Ecto neural progenitor cell (in vitro differentiated cells): ENCODE measurements around the gene ZBTB9.
"Not testable (repeated sequence)": the region's sequence is repeated elsewhere in the genome, so short reads cannot be mapped to it uniquely, and the experiment has no call there.

Experiments
- DNase-seq: peaks from one replicate; pipeline ENCODE4 v3.0.0-alpha.2; 2018; ENCODE audit warnings: low spot score

Gene ZBTB9

DNA sequence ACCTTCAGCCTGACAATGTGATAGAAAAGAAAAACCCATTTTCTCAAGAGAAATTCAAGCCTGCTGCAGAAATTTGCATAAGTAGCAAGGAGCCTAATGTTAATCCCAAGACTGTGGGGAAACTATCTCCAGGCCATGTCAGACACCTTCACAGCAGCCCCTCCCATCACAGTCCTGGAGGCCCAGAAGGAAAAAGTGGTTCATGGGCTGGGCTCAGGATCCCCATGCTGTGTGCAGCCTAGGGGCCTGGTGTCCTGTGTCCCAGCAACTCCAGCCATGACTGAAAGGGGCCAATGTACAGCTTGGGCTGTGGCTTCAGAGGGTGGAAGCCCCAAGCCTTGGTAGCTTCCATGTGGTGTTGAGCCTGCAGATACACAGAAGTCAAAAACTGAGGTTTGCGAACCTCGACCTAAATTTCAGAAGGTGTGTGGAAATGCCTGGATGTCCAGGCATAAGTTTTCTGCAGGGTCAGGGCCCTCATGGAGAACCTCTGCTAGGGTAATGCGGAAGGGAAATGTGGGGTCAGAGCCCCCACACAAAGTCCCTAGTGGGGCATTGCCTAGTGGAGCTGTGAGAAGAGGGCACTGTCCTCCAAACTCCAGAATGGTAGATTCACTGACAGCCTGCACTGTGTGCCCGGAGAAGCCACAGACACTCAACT, 11.8 kb downstream of the ZBTB9 start:
- DNase-seq, result no peak

DNA sequence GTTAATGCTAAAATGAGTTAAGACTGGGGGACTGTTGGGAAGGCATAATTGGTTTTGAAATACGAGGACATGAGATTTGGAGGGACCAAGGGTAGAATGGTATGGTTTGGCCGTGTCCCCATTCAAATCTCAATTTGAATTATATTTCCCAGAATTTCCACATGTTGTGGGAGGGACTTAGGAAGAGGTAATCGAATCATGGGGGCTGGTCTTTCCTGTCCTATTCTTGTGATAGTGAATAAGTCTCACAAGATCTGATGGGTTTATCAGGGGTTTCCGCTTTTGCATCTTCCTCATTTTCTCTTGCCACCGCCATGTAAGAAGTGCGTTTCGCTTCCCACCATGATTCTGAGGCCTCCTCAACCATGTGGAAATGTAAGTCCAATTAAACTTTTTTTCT, 12.7 kb downstream of the ZBTB9 start:
- DNase-seq, result no peak

DNA sequence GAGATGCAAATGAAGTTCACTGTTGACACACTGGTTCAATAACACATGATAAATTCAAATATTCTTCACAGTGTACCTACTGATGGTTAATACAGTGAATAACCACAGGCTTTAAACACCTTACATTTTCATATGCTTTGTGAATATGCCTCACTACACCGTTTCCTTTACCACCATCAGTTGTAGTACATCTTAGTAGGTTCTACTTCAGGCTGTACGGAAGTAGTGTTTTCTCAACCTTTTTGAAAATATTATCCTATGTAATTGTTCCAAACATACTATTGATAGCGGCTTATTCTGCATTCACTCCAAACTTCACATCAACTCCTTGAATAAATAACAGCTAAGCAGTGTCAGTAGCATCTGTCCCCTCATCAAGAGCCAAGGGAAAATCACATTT, 15.3 kb downstream of the ZBTB9 start:
- DNase-seq, result no peak

DNA sequence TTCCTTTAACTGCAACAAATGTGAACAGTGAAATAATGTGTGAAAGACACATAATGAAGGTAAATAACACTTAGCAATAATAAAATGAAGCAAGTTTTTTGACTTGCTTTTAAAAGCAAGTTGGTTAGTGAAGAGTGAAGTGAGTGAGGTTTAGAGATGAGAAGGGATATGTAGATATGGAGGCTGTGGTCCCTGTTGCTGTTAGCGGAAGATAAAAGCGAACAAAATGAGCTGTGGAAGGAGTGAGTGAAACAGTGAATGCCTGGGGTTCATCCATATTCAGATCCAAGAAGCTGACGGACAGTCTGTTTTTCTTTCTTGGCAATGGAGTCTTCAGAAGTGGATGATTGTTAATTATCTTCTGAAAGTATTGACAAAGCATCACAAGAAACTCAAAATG, 23.5 kb downstream of the ZBTB9 start:
- no peak for DNase-seq

DNA sequence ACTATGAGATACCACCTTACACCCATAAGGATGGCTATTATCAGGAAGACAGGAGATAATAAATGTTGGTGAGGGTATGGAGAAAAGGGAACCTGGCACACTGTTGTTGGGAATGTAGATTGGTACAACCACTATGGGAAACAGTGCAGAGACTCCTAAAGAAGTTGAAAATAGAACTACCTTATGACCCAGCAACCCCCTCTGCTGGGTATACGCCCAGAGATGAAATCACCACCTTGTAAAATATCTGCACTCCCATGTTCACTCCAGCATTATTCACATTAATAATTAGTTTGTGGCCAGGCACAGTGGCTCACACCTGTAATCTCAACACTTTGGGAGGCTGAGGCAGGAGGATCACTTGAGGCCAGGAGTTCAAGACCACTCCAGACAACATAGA, 26.8 kb downstream of the ZBTB9 start:
- DNase-seq, result no peak

DNA sequence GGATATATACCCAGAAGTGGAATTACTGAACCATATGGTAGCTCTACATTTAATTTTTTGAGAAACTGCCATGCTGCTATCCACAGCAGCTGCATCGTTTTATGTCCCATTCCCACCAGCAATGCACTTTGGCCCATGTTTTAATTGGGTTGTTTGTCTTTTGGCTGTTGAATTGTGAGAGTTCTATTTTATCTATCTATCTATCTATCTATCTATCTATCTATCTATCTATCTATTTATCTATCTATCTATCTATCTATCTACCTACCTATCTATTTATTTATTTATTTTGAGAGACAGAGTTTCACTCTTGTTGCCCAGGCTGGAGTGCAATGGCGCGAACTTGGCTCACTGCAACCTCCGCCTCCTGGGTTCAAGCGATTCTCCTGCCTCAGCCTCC, 28.2 kb downstream of the ZBTB9 start:
- DNase-seq, result not testable (repeated sequence)

DNA sequence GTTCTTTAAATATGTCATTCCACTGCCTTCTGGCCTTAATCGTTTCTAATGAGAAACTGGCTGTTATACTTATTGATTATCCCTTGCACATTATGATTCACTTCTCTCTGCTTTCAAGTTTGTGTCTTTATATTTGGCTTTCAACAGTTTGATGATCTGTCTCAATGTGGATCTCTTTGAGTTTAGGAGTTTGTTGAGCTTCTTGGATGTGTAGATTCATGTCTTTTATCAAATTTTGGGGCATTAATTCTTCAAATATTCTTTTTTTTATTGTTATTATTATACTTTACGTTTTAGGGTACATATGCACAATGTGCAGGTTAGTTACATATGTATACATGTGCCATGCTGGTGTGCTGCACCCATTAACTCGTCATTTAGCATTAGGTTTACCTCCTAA, 29.3 kb downstream of the ZBTB9 start:
- DNase-seq, result no peak

DNA sequence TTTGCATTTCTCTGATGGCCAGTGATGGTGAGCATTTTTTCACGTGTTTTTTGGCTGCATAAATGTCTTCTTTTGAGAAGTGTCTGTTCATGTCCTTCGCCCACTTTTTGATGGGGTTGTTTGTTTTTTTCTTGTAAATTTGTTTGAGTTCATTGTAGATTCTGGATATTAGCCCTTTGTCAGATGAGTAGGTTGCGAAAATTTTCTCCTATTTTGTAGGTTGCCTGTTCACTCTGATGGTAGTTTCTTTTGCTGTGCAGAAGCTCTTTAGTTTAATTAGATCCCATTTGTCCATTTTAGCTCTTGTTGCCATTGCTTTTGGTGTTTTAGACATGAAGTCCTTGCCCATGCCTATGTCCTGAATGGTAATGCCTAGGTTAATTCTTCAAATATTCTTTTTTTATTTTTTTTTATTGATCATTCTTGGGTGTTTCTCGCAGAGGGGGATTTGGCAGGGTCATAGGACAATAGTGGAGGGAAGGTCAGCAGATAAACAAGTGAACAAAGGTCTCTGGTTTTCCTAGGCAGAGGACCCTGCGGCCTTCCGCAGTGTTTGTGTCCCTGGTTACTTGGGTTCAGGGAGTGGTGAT, 30.4 kb downstream of the ZBTB9 start:
- not testable (repeated sequence) for DNase-seq

DNA sequence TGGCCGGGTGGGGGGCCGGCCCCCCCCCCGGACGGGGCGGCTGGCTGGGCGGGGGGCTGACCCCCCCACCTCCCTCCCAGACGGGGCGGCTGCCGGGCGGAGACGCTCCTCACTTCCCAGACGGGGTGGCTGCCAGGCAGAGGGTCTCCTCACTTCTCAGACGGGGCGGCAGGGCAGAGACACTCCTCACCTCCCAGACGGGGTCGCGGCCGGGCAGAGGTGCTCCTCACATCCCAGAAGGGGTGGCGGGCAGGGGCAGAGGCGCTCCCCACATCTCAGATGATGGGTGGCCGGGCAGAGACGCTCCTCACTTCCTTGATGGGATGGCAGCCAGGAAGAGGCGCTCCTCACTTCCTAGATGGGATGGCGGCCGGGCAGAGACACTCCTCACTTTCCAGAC, 31.3 kb downstream of the ZBTB9 start:
- DNase-seq, result not testable (repeated sequence)

DNA sequence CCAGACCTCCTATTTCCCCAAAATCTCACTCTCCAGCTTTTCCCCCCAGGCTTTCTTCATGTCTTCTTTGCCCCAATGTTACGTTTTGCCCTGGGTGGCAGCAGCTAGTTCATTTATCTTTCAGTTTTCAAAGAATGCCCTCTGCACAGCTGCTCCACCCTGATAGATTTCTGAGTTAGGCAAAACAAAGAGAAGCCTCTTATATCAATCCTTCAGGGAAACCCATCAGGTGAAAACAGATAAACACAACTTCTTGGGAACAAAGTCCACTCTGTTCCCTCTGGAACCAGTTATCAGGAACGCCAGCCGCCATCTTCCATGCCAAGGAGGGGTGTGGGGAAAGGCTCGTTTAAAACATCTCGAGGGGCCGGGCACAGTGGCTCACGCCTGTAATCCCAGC, 34.0 kb downstream of the ZBTB9 start:
- no peak for DNase-seq

DNA sequence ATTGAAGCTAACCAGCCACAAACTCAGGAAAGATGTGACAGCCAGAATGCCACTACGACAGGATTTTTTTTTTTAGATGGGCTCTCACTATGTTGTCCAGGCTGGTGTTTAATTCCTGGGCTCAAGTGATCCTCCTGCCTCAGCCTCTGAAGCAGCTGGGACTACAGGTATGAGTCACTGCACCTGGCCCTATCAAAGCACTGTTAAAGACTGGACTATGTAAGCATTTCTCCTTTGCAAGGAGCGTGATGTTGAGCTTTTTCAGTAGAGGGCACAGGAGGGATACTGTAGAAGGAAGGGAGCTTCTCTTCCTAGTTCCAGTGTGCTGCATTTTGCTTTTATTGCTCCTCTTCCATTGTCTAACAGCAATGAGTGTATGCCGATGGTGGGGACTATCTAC, 35.8 kb downstream of the ZBTB9 start:
- no peak for DNase-seq

DNA sequence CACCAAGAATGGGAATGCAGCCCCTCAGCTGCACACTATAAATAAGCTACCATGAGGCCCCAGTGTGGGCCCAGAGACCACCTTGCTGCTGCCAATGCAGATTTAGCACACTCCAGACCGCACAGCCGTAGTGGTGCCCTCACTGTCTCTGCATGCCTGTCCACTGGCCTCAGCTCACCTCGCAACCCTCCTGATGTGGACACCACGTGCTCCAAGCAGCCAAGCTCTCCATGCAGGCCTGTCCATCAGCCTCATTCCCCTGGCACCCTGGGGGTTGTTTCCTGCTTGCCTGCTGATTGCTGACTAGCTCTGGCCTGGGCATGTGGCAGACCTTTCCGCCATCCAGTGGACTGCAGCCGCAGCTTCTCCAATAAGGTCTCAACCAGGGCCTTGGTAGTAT, 36.2 kb downstream of the ZBTB9 start:
- DNase-seq, result no peak

DNA sequence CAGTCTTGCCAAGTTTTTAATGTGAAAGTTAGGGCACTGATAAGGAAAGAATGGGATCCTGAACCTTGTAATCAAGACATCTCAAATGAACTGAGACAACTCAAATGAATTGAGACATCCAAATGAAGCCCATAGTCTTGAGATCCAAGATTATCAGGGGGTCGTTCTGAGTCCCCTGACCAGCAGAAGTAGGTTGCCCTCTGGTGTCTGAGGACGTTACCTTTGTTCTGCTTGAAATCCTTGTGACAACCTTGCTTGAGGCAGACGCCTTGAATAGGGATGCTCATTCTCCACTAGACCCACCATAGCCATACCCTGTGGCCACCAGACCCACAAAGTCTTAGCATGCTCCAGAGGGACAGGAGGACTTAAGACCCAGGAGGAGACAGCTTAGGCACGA, 37.7 kb downstream of the ZBTB9 start:
- DNase-seq, result no peak

DNA sequence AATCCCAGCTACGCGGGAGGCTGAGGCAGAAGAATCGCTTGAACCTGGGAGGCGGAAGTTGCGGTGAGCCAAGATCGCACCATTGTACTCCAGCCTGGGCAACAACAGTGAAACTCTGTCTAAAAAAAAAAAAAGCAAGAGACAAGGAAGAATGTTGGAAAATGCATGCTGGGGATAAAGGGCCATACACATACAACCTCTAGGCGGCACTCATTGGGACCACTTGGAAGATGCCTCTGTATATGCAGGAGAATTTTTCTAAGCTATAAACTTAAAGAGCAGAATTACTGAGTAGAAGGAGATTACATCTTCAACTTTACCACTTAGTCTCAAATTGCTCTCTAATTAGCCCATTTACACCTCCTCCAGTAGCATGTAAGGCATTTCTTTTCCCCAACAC, 42.8 kb downstream of the ZBTB9 start:
- DNase-seq, result no peak

DNA sequence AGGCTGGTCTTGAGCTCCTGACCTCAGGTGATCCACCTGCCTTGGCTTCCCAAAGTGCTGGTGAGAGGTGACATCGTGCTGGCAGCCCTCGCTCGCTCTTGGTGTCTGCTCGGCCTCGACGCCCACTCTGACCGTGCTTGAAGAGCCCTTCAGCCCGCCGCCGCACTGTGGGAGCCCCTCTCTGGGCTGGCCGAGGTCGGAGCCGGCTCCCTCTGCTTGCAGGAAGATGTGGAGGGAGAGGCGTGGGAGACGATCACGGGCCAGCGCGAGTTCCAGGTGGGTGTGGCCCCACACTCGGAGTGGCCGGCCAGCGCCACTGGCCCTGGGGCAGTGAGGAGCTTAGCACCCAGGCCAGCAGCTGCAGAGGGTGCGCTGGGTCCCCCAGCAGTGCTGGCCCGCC, 48.1 kb downstream of the ZBTB9 start:
- DNase-seq, result no peak

DNA sequence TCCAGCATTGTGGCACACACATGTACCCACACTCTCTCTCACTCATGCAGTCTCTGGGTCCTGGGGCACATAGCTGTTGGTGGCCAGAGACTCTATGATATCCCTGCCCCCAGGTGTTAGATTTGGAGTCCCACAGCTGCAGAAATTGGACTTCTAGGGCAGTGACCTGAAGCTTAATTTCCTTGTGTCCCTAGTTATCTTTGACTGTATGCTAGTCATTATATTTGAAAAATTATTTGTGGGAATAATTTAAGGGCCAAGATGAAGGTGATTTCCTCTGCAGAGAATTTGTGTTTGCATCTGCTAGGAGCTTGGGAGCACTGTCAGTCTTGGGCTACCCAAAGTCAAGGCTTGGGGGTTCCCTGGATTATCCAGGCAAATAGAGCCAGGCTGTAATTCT, 50.1 kb downstream of the ZBTB9 start:
- no peak for DNase-seq

DNA sequence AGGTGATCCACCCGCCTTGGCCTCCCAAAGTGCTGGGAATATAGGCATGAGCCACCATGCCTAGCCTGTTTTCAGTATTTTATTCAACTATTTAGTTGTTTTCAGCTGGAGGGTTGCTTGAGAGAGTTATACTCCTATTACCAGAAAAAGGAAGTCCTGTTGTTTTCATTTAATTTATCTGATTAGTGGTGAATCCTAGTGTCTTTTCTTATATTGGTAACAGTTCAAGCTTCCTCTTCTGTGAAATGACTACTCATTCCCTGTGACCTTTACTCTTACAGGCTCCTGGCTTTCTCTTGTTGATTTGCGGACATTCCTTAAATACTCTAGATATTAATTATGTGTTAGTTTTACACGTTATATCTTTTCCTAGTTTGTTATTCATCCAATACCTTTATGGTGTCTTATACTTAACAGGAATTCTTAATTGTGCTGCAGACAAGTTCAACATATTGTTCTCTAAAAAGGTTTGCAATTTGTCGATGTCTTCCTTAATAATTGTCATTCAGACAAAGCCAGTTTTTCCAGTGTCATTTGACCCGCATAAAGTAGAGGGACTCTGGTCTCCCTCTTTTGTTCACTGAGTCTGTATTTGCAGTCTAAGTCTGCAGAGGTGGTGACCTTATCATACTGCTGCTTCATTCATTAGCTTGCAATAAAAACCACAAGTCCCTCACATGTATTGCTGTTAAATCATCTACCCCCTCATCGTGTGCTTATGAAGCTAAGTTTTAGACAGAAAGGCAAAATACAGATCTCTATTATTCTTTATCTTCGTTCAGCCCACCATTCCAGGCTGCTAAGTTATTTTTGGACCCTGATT, 51.4 kb downstream of the ZBTB9 start:
- DNase-seq, result no peak
